OCI-LY7 (cell line): ENCODE data around the gene NINL.

Source experiments
- CTCF ChIP-seq: fragments of 200-600 bp; sonication (generic); conservative IDR thresholded peaks from 2 replicates; pipeline ENCODE4 v1.5.1; 2014; ENCODE audit warnings: mild to moderate bottlenecking, antibody characterized with exemption, low read length, moderate library complexity, mixed read lengths
- EZH2phosphoT487 ChIP-seq: fragments of 200-600 bp; sonication (generic); IDR thresholded peaks from 2 replicates; pipeline ENCODE4 v1.6.1; 2018; ENCODE audit warnings: low read depth, borderline replicate concordance, mild to moderate bottlenecking, mixed run types, antibody characterized with exemption, low read length, moderate library complexity, mixed read lengths

GRCh38 chr20:25507385-25508082 is 77.8 kb downstream of the NINL start:
- TF ChIP-seq CTCF (no peak), EZH2phosphoT487 (no peak)
